Head of caudate nucleus (tissue), 42 donors: ENCODE measurements around the gene CNPY4.

ENCODE experiments used
- DNase-seq, 42 donors: peaks; one replicate each; pipeline versions ENCODE4 v3.0.0 to v3.0.0-alpha.2; 2020 to 2021; ENCODE audit warnings: mixed read lengths in 7 of 42
- intact Hi-C: fragments of 100-400 bp; cut with DNase I; formaldehyde crosslinking; loops from one replicate; pipeline ENCODE4 v1.15.0; 2022

The CNPY4 gene

GRCh38 chr7:100090527-100091410 is 28.7 kb upstream of the CNPY4 start:
- no peak for DNase-seq
- intact Hi-C loops, result no loop called here

- intact Hi-C loops, result no loop called here
Measured at GRCh38 chr7:100091411-100092181, 27.8 kb upstream of the CNPY4 start.

GRCh38 chr7:100093054-100093453 is 26.4 kb upstream of the CNPY4 start:
- intact Hi-C loops, result no loop called here
- no peak for DNase-seq

More at GRCh38 chr7:100091411-100092181, 27.8 kb upstream of the CNPY4 start:
- DNase-seq, result no peak

- no peak for DNase-seq
- intact Hi-C loops, result no loop called here
Measured at GRCh38 chr7:100093498-100093897, 25.9 kb upstream of the CNPY4 start.

GRCh38 chr7:100093925-100094486 is 25.4 kb upstream of the CNPY4 start:
- intact Hi-C loops, result no loop called here
- DNase-seq, result no peak

- intact Hi-C loops, result no loop called here
- no peak for DNase-seq
Measured at GRCh38 chr7:100095289-100095688, 24.1 kb upstream of the CNPY4 start.

- intact Hi-C loops, result no loop called here
- no peak for DNase-seq
Measured at GRCh38 chr7:100095704-100096103, 23.7 kb upstream of the CNPY4 start.

- no peak for DNase-seq
- intact Hi-C loops, result no loop called here
Measured at GRCh38 chr7:100098913-100099312, 20.5 kb upstream of the CNPY4 start.

GRCh38 chr7:100099452-100099851 is 20.0 kb upstream of the CNPY4 start:
- intact Hi-C loops, result no loop called here
- DNase-seq, result no peak

GRCh38 chr7:100100420-100101015 is 18.9 kb upstream of the CNPY4 start:
- intact Hi-C loops, result no loop called here
- DNase-seq, result peak; percentile 71 to 95 (median 90)

- DNase-seq, result peak; percentile 97 to 100 (median 100)
- intact Hi-C loops, result no loop called here
Measured at GRCh38 chr7:100101016-100101862, 18.2 kb upstream of the CNPY4 start, which contains the start of the genes AP4M1 and MCM7. Gene AP4M1 (plus strand): TSS chr7:100101643. CDS start chr7:100101715, 72 bp downstream. Gene MCM7 (minus strand): TSS chr7:100101397. CDS start chr7:100101294, 103 bp downstream.

- intact Hi-C loops, result no loop called here
Measured at GRCh38 chr7:100102950-100103840, 16.2 kb upstream of the CNPY4 start.

GRCh38 chr7:100105534-100105933 is 13.9 kb upstream of the CNPY4 start:
- intact Hi-C loops, result no loop called here
- DNase-seq, result no peak

More at GRCh38 chr7:100102950-100103840, 16.2 kb upstream of the CNPY4 start:
- DNase-seq, result no peak

- intact Hi-C loops, result no loop called here
- no peak for DNase-seq
Measured at GRCh38 chr7:100106633-100107032, 12.8 kb upstream of the CNPY4 start.

- peak in 1 of 42 donors; percentile 47 for DNase-seq
- intact Hi-C loops, result no loop called here
Measured at GRCh38 chr7:100107125-100107737, 12.2 kb upstream of the CNPY4 start.

- intact Hi-C loops, result no loop called here
- DNase-seq, result no peak
Measured at GRCh38 chr7:100107890-100108289, 11.5 kb upstream of the CNPY4 start.
